ENCODE measurements around the gene CUL4A. TPM values are rescaled to one million over a fixed set of nuclear protein-coding genes. Genes with fewer than 3 reads are reported as not detected.

The CUL4A gene
- total RNA-seq, 4 donors from 2014 or later = 67.3 to 268 (median 101) TPM

GRCh38 chr13:113315992-113316391 is 106.6 kb downstream of the CUL4A start:
- no peak for DNase-seq (ENCODE audit: low spot score in 2 of 2)
- Histone ChIP-seq H3K27me3 (no peaks in the 10 kb centered on the region), H3K4me3 (no peak overlapping the region), H3K36me3 (peaks cover 0 to 79% (median 30%) of the 10 kb centered on the region in 3 donors), H3K27ac (no peak overlapping the region), H3K4me1 (no peaks in the 10 kb centered on the region), H3K9me3 (no peaks in the 10 kb centered on the region)
- TF ChIP-seq POLR2A (IDR thresholded peaks at IDR 0.05) (no peak), CTCF (IDR thresholded peaks at IDR 0.05) (no peak), EP300 (IDR thresholded peaks at IDR 0.05) (no peak)
- WGBS, 2 donors = 90 to 95% methylated on average over 5 of the region's 5 CpGs

Small RNAs within 50 kb of the gene (small RNA-seq; reads per million reads assigned to genes)
- gene AL137002.1 (not detected), gene MIR8075 (not detected)

Other genes with a start within 250 kb of the CUL4A start
- gene MCF2L, start 240.4 kb upstream of the CUL4A start, total RNA-seq = 10 to 100 TPM; 30.1 to 82.6 (median 45.3) TPM
- gene F7, start 103.8 kb upstream of the CUL4A start, total RNA-seq = not detected
- 10 to 100 TPM; 12.0 to 44.3 (median 17.3) TPM for gene F10, start 86.8 kb upstream of the CUL4A start, total RNA-seq
- not detected for gene PROZ, start 51.0 kb upstream of the CUL4A start, total RNA-seq
- 10 to 100 TPM; 38.6 to 61.5 (median 49.5) TPM for gene PCID2, start 944 bp upstream of the CUL4A start, total RNA-seq
- gene LAMP1, start 87.6 kb downstream of the CUL4A start, total RNA-seq = 100 to 1,000 TPM; 114 to 166 (median 130) TPM
- gene GRTP1, start 154.5 kb downstream of the CUL4A start, total RNA-seq = 10 to 100 TPM in 2 of 4 donors, 1 to 10 TPM in 2; 9.0 to 19.2 (median 9.9) TPM
- 10 to 100 TPM in 2 of 4 donors, 1 to 10 TPM in 2; 6.9 to 15.5 (median 12.6) TPM for gene ADPRHL1, start 243.9 kb downstream of the CUL4A start, total RNA-seq